Gastroesophageal sphincter (tissue), 3 donors: ENCODE results near the gene SDC3.

ENCODE experiments used
- CTCF ChIP-seq, 4 experiments: fragments of 200-600 bp in 2 of 4; fragments of 450-650 bp in 2 of 4; sonication (generic) in 1 of 4; IDR thresholded peaks; one replicate each; pipeline ENCODE4 v1.5.1; 2017 to 2019; ENCODE audit warnings: antibody characterized with exemption in 4 of 4, mild to moderate bottlenecking in 2 of 4, moderate library complexity in 2 of 4
- POLR2A ChIP-seq, 2 donors: fragments of 450-650 bp; IDR thresholded peaks; one replicate each; pipeline ENCODE4 v1.6.1; 2017; ENCODE audit warnings: antibody characterized with exemption in 2 of 2, mild to moderate bottlenecking in 2 of 2, moderate library complexity in 1 of 2
- POLR2AphosphoS5 ChIP-seq: sonication (generic); formaldehyde crosslinking; IDR thresholded peaks from one replicate; pipeline ENCODE4 v1.6.1; 2017; ENCODE audit warnings: antibody characterized with exemption

- no peak for TF ChIP-seq CTCF (IDR thresholded peaks at IDR 0.05)
- TF ChIP-seq POLR2A (IDR thresholded peaks at IDR 0.05) = no peak
- TF ChIP-seq POLR2AphosphoS5 = peak; percentile 92
These were observed 20.2 kb downstream of the SDC3 start for GRCh38 chr1:30888391-30888790.
